Adrenal gland (tissue), 12 donors: ENCODE results near the gene FGF12. TPM values are rescaled to one million over a fixed set of nuclear protein-coding genes. Genes with fewer than 3 reads are reported as not detected.

Source experiments
- DNase-seq, 7 donors: peaks; one replicate each; pipeline ENCODE4 v3.0.0-alpha.2; 2019 to 2020
- H3K27ac ChIP-seq, 5 donors: fragments of 200-600 bp; sonication (generic) in 4 of 5; 1 replicate in 3 of 5; 2 replicates in 2 of 5; pipeline versions ENCODE4 v1.5.1 to v1.8.0; 2016 to 2020; ENCODE audit warnings: mild to moderate bottlenecking in 1 of 5
- H3K27me3 ChIP-seq: fragments of 200-600 bp; 2 replicates; pipeline ENCODE4 v1.8.0; 2021
- H3K36me3 ChIP-seq, 2 donors: fragments of 200-600 bp; replicated peaks in 1 of 2; 1 replicate in 1 of 2; 2 replicates in 1 of 2; pipeline versions ENCODE4 v1.5.1 to v1.8.0; 2018 to 2022
- H3K4me1 ChIP-seq, 2 donors: fragments of 200-600 bp; replicated peaks in 1 of 2; 1 replicate in 1 of 2; 2 replicates in 1 of 2; pipeline versions ENCODE4 v1.5.1 to v1.8.0; 2018 to 2021
- H3K4me3 ChIP-seq, 4 donors: fragments of 200-600 bp; sonication (generic) in 3 of 4; one replicate each; pipeline ENCODE4 v1.5.1; 2016 to 2018
- H3K9me3 ChIP-seq, 3 donors: fragments of 200-600 bp; sonication (generic) in 1 of 3; replicated peaks in 1 of 3; 1 replicate in 2 of 3; 2 replicates in 1 of 3; pipeline versions ENCODE4 v1.5.1 to v1.8.0; 2016 to 2021
- POLR2A ChIP-seq, 2 donors: fragments of 450-650 bp; IDR thresholded peaks; one replicate each; pipeline ENCODE4 v1.6.1; 2017; ENCODE audit warnings: antibody characterized with exemption in 2 of 2, mild to moderate bottlenecking in 2 of 2, moderate library complexity in 1 of 2
- WGBS, 4 donors: extraction: QIAGEN DNeasy Blood & Tissue Kit in 2 of 4; methylation state at CpG; one replicate each; pipeline versions ENCODE4 v1.1.5 to v1.1.7; 2013 to 2017; 5-methylcytosine and 5-hydroxymethylcytosine counted together
- intact Hi-C, 2 donors: fragments of 100-400 bp; cut with DNase I; formaldehyde crosslinking; loops; one replicate each; pipeline versions ENCODE4 v1.14.1 to v1.15.0; 2022 to 2023
- polyA plus RNA-seq, 3 donors: library from polyadenylated mRNA; stranded (reverse); fragments of 200-250 nt in 2 of 3; fragments of 350-450 nt in 1 of 3; fragmentation: Illumina TruSeq in 1 of 3; extraction: RNeasy Lipid Tissue Mini Kit (QIAGEN cat#74804) in 1 of 3; gene quantifications; one replicate each; pipeline ENCODE4 v1.2.3, GENCODE V29; 2013 to 2014
- total RNA-seq, 9 donors: library from RNA; depleted of rRNA in 4 of 9; stranded (reverse); fragments of >200 nt in 4 of 9; fragments of 120-200 nt in 1 of 9; fragmentation: NEBNext Ultra II Directional in 1 of 9; extraction: Animal tissue kit (Norgen Biotek cat#: 25700) in 1 of 9; gene quantifications; one replicate each; pipeline versions ENCODE4 v1.1.0 to v1.2.4, GENCODE V29; 2013 to 2023
- TF ChIP-seq, protein P1 (sequence below), 6 experiments: fragments of 450-650 bp in 4 of 6; fragments of 200-600 bp in 2 of 6; sonication (generic) in 1 of 6; IDR thresholded peaks; 1 replicate in 5 of 6; 2 replicates in 1 of 6; pipeline versions ENCODE4 v1.5.1 to v1.8.0; 2016 to 2021; ENCODE audit warnings: antibody characterized with exemption in 6 of 6, mild to moderate bottlenecking in 2 of 6, moderate library complexity in 1 of 6
- donor health status: healthy with polysubstance abuse.
- donor health status: Bipolar disorder and iron deficiency.
- donor health status: DM: yes; HTN: yes; CAD: no.
- donor health status: DM: no; HTN: no; CAD: no.
- donor health status: DM: no; HTN: no; CAD: no.
- donor health status: DM: yes; HTN: yes; CAD: no.

FGF12 gene
- total and polyA plus RNA-seq, 12 donors = 23.3 to 286 (median 81.3) TPM

DNA sequence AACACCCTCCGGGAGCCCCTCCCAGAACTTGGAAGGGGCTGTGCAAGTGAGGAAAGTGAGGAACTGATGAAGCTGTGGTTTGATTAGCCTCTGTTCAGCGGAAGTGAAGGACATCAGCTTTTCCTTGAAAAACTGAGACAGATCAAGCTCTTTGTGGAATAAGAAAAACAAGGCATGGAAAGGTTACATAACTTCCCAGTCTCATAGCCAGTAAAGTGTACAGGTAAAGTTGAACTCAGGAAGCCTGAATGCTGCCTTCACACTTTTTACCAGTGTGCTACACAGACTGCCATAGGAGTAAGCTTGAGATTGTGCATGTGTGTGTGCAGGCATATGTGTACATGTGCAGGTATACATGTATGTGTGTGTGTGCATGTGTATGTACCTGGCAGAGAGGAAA, 293.2 kb downstream of the FGF12 start:
- H3K27me3 ChIP-seq = no peaks in the 10 kb centered on the region
- TF ChIP-seq POLR2A (IDR thresholded peaks at IDR 0.05) = no peak
- TF ChIP-seq, protein P1, sequence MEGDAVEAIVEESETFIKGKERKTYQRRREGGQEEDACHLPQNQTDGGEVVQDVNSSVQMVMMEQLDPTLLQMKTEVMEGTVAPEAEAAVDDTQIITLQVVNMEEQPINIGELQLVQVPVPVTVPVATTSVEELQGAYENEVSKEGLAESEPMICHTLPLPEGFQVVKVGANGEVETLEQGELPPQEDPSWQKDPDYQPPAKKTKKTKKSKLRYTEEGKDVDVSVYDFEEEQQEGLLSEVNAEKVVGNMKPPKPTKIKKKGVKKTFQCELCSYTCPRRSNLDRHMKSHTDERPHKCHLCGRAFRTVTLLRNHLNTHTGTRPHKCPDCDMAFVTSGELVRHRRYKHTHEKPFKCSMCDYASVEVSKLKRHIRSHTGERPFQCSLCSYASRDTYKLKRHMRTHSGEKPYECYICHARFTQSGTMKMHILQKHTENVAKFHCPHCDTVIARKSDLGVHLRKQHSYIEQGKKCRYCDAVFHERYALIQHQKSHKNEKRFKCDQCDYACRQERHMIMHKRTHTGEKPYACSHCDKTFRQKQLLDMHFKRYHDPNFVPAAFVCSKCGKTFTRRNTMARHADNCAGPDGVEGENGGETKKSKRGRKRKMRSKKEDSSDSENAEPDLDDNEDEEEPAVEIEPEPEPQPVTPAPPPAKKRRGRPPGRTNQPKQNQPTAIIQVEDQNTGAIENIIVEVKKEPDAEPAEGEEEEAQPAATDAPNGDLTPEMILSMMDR (IDR thresholded peaks at IDR 0.05) = no peak
- no peak overlapping the region for H3K27ac ChIP-seq
- H3K36me3 ChIP-seq = no peaks in the 10 kb centered on the region
- H3K4me3 ChIP-seq = peak overlapping the region in 1 of 4 donors; percentile 38
- H3K9me3 ChIP-seq = no peaks in the 10 kb centered on the region
- intact Hi-C loops = no loop called here
- DNase-seq = no peak
- no peaks in the 10 kb centered on the region for H3K4me1 ChIP-seq
- 51 to 60% (median 56%) methylated on average over 2 of the region's 2 CpGs for WGBS, 4 donors

DNA sequence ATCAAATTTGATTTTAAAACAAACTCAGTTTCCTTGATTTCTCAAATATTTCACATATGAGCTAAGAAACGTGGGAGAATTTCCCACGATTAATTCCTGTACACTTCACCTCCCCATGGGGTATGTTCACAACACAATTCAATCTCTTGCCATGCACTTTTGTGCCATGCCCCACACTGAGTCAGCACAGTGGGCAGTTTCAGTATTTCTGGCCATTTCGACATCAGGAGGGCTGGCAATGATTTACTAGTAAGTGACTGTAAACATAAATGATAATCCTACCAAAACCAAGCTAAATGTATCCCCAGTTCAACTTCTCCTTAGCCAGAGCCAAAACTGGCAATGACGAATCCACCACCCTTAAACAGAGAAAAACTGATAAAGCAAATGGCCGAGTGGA, 293.6 kb downstream of the FGF12 start:
- 59 to 69% (median 67%) methylated on average over 5 of the region's 5 CpGs for WGBS, 4 donors
- H3K36me3 ChIP-seq = no peaks in the 10 kb centered on the region
- DNase-seq = peak in 2 of 7 donors; percentile 15 to 24
- H3K4me3 ChIP-seq = peak overlapping the region in 1 of 4 donors; percentile 38
- H3K9me3 ChIP-seq = no peaks in the 10 kb centered on the region
- H3K27ac ChIP-seq = no peak overlapping the region
- no peaks in the 10 kb centered on the region for H3K27me3 ChIP-seq
- intact Hi-C loops = no loop called here
- TF ChIP-seq, protein P1 (IDR thresholded peaks at IDR 0.05) = no peak
- TF ChIP-seq POLR2A (IDR thresholded peaks at IDR 0.05) = no peak
- no peaks in the 10 kb centered on the region for H3K4me1 ChIP-seq

DNA sequence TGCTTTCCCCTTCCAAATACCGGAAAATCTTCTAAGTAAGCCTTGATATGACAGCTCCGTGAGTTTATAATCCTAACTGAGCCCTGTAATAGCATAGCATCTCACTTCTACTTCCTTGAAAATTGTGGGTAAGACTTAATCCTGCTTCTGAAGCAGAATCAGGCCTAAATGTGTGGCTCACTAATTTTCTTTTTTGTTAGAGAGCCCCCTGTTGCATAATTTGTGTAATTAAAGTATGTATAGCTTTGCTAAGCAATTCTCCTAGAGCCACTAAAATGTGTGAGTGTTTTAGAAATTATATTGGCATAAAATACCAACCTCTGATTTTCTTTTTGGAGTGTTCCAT, 304.4 kb downstream of the FGF12 start:
- TF ChIP-seq, protein P1 (IDR thresholded peaks at IDR 0.05) = peak in 5 of 6 experiments; percentile 11 to 59 (median 37)
- TF ChIP-seq POLR2A (IDR thresholded peaks at IDR 0.05) = no peak
- no peaks in the 10 kb centered on the region for H3K4me1 ChIP-seq
- no peaks in the 10 kb centered on the region for H3K9me3 ChIP-seq
- no peak for DNase-seq
- 51 to 79% (median 73%) methylated on average over 2 of the region's 2 CpGs for whole genome bisulfite sequencing, 4 donors
- H3K27me3 ChIP-seq = no peaks in the 10 kb centered on the region
- intact Hi-C loops = no loop called here
- no peak overlapping the region for H3K4me3 ChIP-seq
- no peak overlapping the region for H3K27ac ChIP-seq
- H3K36me3 ChIP-seq = peaks cover 0 to 3% of the 10 kb centered on the region in 2 donors

DNA sequence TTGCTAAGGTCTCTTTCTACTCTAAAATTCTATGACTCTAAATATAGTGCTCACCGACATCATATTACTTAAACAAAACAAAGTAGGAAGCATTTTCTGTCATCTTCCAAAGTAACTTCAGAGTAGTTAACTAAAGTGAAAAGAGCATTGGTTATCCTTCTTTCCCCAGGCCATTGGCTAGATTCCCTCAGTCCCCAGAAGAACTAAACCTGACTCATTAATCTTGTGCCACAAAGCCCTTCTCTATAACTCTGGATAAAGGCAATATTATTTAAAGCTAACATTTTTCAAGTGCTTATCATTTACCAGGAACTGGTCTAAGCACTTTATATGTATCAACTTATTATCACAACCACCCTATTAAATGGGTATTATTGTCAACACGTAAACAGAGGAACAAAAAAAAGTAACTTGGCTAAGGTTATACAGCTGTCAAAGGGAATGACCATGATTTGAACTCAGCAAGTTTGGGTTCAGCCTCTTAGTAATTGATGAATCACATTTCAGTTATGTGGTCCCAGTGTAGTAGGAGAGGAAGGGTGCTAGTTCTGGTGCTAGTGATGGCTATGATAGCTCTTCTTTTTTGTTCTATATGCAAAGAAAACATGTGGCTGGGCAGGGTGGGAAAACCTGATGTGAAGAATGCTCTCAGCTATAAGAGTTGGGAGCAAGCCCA, 304.9 kb downstream of the FGF12 start:
- Histone ChIP-seq H3K4me1 (peaks cover 0 to 1% of the 10 kb centered on the region in 2 donors), H3K9me3 (no peaks in the 10 kb centered on the region), H3K4me3 (no peak overlapping the region), H3K27me3 (no peaks in the 10 kb centered on the region), H3K36me3 (peaks cover 0 to 2% of the 10 kb centered on the region in 2 donors), H3K27ac (no peak overlapping the region)
- TF ChIP-seq POLR2A (IDR thresholded peaks at IDR 0.05) = no peak
- TF ChIP-seq, protein P1 (IDR thresholded peaks at IDR 0.05) = no peak
- 66 to 77% (median 69%) methylated on average over 2 of the region's 2 CpGs for WGBS, 4 donors
- DNase-seq = no peak
- intact Hi-C loops = no loop called here
